ENCODE results near the gene TTC8.

Gene TTC8

DNA sequence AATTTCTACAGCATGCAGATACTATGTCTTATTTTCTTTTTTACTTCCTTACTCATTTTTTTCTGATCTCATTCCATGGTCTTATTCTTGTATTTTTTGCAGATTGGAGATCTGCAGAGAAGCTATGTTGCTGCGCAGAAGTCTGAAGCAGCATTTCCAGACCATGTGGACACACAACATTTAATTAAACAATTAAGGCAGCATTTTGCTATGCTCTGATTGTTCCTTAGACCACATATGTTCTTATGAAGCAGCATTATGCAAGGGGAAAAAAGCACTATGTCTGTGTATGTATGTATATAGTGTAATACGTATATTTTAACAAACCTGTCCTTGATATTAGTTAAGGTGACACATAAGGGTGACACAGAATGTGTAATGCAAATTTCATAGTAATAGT is 52.7 kb downstream of the TTC8 start:
- peak; percentile 11 for FAIRE-seq
- no peak for DNase-seq (ENCODE audit: insufficient read length, low spot score)
- TF ChIP-seq, protein P1, sequence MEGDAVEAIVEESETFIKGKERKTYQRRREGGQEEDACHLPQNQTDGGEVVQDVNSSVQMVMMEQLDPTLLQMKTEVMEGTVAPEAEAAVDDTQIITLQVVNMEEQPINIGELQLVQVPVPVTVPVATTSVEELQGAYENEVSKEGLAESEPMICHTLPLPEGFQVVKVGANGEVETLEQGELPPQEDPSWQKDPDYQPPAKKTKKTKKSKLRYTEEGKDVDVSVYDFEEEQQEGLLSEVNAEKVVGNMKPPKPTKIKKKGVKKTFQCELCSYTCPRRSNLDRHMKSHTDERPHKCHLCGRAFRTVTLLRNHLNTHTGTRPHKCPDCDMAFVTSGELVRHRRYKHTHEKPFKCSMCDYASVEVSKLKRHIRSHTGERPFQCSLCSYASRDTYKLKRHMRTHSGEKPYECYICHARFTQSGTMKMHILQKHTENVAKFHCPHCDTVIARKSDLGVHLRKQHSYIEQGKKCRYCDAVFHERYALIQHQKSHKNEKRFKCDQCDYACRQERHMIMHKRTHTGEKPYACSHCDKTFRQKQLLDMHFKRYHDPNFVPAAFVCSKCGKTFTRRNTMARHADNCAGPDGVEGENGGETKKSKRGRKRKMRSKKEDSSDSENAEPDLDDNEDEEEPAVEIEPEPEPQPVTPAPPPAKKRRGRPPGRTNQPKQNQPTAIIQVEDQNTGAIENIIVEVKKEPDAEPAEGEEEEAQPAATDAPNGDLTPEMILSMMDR (IDR thresholded peaks at IDR 0.05; ENCODE audit: insufficient read depth, missing control alignments) = no peak

DNA sequence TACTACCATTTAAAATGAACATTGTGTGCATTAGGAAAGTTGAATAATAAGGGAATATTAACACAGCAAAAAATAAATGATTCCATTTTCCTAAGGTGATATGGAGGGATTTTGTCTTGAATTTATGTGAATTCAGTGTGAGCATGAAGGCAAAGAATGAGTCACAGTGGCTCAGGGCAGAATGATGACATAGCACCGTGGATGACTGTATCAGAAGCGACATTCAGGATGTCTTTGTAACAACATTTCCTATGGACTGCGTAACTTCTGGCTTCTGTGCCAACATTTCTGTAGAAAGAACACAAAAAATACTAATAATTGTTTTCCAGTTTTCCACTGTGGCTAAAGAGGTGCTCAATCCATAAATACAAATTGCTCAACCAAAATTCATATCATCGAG is 54.6 kb downstream of the TTC8 start:
- FAIRE-seq (no peak), DNase-seq (ENCODE audit: insufficient read length, low spot score) (no peak)
- TF ChIP-seq, protein P1 (IDR thresholded peaks at IDR 0.05; ENCODE audit: insufficient read depth, missing control alignments) = no peak

DNA sequence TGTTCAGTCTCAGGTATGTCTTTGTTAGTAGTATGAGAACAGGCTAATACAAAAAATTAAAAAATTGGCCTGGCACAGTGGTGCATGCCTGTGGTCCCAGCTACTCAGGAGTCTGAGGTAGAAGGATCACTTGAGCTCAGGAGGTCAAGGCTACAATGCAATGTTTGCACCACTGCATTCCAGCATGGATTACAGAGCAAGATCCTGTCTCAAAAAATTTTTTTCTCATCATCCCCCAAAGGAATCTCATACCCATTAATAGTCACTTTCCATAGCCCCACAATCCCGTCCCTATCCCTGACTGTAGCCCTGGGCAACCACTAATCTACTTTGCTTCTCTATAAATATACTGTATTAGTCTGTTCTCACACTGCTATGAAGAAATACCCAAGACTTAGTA is 57.8 kb downstream of the TTC8 start:
- TF ChIP-seq, protein P1 (IDR thresholded peaks at IDR 0.05; ENCODE audit: insufficient read depth, missing control alignments) = no peak
- FAIRE-seq (no peak), DNase-seq (ENCODE audit: insufficient read length, low spot score) (no peak)

GRCh38 chr14:88895116-88895515 is 70.7 kb downstream of the TTC8 start:
- TF ChIP-seq, protein P1 (IDR thresholded peaks at IDR 0.05; ENCODE audit: insufficient read depth, missing control alignments) = no peak
- no peak for DNase-seq (ENCODE audit: insufficient read length, low spot score)
- no peak for FAIRE-seq

DNA sequence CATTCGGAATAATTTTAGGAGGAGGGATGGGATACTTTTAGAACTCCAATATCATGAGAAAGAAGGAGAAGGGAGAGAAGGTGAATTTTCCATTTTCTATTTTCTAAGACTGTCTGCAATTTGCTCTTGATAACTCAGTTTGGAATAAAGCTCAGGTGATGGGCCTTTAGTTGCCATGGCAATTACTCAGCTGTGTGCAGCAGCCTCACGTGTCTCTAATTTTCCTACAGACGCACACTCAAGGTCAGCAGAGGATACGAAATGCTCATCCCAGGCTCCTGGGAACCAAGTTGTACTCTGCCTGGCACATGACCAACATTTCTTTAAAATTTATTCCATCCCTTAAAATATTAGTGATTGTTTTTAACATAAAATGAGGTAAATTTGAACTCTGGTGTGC is 76.7 kb downstream of the TTC8 start:
- FAIRE-seq (no peak), DNase-seq (ENCODE audit: insufficient read length, low spot score) (no peak)
- TF ChIP-seq, protein P1 (IDR thresholded peaks at IDR 0.05; ENCODE audit: insufficient read depth, missing control alignments) = no peak

- no peak for FAIRE-seq
- TF ChIP-seq, protein P1 (IDR thresholded peaks at IDR 0.05; ENCODE audit: insufficient read depth, missing control alignments) = no peak
- no peak for DNase-seq (ENCODE audit: insufficient read length, low spot score)
Observed at GRCh38 chr14:88901991-88902390, 77.5 kb downstream of the TTC8 start.

GRCh38 chr14:88902850-88903249 is 78.4 kb downstream of the TTC8 start:
- FAIRE-seq (no peak), DNase-seq (ENCODE audit: insufficient read length, low spot score) (no peak)
- TF ChIP-seq, protein P1 (IDR thresholded peaks at IDR 0.05; ENCODE audit: insufficient read depth, missing control alignments) = no peak
